H1 (cell line): ENCODE data around the gene WNT7A. TPM values are rescaled to one million over a fixed set of nuclear protein-coding genes. Genes with fewer than 3 reads are reported as not detected.

Experiments used
- JUND ChIP-seq: IDR thresholded peaks from 2 replicates; pipeline ENCODE4 v1.6.1; 2011; ENCODE audit warnings: mild to moderate bottlenecking, improper control_type of control experiment, low read length
- polyA plus RNA-seq, 7 experiments: library from polyadenylated mRNA; depleted of rRNA in 3 of 7; stranded (reverse) in 5 of 7; unstranded in 2 of 7; fragments of >200 nt in 5 of 7; fragments of 200-250 nt in 2 of 7; gene quantifications; 1 replicate in 5 of 7; 2 replicates in 1 of 7; 4 replicates in 1 of 7; pipeline versions ENCODE4 v1.2.1 to v1.2.3, GENCODE V29; 2011 to 2013; ENCODE audit warnings: missing spikeins in 2 of 7, mixed read lengths in 2 of 7
- total RNA-seq: library from RNA; stranded (reverse); fragmentation: NEBNext Ultra II Directional; extraction: Animal tissue kit (Norgen Biotek cat#: 25700); gene quantifications from 2 replicates; pipeline ENCODE4 v1.2.1, GENCODE V29; 2021
- TF ChIP-seq, protein P1 (sequence below): fragments of 300-600 bp; sonication (generic); IDR thresholded peaks from 2 replicates; pipeline ENCODE4 v1.7.1; 2012; ENCODE audit warnings: low read length, moderate library complexity, mild to moderate bottlenecking, inconsistent platforms; ENCODE audit not compliant: insufficient replicate concordance

WNT7A gene
- total and polyA plus RNA-seq, 2 of the 8 experiments (the other 6 are each of a cell fraction or from before 2014, with no cell fraction given): 0.02 TPM; not detected in 1

DNA sequence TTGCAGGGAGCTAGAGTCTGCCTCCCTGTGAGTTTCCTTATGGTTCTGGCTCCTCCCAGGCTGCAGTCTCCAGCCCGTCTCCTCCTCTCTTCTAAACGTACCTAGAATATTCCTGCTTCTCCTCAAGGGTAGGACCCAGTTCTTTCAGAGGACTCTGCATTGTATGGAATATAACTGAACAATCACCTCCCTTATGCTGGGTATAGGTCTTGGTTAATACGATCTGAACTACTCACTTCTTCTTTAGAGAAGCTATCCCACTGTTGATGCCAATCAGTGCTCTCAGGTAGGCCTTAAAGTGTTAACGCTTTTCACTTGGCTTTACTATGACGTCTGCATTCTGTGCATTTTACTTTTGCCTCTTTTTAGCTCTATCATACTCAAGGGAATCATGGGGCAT is 98.5 kb downstream of the WNT7A start (continued):
- TF ChIP-seq, protein P1, sequence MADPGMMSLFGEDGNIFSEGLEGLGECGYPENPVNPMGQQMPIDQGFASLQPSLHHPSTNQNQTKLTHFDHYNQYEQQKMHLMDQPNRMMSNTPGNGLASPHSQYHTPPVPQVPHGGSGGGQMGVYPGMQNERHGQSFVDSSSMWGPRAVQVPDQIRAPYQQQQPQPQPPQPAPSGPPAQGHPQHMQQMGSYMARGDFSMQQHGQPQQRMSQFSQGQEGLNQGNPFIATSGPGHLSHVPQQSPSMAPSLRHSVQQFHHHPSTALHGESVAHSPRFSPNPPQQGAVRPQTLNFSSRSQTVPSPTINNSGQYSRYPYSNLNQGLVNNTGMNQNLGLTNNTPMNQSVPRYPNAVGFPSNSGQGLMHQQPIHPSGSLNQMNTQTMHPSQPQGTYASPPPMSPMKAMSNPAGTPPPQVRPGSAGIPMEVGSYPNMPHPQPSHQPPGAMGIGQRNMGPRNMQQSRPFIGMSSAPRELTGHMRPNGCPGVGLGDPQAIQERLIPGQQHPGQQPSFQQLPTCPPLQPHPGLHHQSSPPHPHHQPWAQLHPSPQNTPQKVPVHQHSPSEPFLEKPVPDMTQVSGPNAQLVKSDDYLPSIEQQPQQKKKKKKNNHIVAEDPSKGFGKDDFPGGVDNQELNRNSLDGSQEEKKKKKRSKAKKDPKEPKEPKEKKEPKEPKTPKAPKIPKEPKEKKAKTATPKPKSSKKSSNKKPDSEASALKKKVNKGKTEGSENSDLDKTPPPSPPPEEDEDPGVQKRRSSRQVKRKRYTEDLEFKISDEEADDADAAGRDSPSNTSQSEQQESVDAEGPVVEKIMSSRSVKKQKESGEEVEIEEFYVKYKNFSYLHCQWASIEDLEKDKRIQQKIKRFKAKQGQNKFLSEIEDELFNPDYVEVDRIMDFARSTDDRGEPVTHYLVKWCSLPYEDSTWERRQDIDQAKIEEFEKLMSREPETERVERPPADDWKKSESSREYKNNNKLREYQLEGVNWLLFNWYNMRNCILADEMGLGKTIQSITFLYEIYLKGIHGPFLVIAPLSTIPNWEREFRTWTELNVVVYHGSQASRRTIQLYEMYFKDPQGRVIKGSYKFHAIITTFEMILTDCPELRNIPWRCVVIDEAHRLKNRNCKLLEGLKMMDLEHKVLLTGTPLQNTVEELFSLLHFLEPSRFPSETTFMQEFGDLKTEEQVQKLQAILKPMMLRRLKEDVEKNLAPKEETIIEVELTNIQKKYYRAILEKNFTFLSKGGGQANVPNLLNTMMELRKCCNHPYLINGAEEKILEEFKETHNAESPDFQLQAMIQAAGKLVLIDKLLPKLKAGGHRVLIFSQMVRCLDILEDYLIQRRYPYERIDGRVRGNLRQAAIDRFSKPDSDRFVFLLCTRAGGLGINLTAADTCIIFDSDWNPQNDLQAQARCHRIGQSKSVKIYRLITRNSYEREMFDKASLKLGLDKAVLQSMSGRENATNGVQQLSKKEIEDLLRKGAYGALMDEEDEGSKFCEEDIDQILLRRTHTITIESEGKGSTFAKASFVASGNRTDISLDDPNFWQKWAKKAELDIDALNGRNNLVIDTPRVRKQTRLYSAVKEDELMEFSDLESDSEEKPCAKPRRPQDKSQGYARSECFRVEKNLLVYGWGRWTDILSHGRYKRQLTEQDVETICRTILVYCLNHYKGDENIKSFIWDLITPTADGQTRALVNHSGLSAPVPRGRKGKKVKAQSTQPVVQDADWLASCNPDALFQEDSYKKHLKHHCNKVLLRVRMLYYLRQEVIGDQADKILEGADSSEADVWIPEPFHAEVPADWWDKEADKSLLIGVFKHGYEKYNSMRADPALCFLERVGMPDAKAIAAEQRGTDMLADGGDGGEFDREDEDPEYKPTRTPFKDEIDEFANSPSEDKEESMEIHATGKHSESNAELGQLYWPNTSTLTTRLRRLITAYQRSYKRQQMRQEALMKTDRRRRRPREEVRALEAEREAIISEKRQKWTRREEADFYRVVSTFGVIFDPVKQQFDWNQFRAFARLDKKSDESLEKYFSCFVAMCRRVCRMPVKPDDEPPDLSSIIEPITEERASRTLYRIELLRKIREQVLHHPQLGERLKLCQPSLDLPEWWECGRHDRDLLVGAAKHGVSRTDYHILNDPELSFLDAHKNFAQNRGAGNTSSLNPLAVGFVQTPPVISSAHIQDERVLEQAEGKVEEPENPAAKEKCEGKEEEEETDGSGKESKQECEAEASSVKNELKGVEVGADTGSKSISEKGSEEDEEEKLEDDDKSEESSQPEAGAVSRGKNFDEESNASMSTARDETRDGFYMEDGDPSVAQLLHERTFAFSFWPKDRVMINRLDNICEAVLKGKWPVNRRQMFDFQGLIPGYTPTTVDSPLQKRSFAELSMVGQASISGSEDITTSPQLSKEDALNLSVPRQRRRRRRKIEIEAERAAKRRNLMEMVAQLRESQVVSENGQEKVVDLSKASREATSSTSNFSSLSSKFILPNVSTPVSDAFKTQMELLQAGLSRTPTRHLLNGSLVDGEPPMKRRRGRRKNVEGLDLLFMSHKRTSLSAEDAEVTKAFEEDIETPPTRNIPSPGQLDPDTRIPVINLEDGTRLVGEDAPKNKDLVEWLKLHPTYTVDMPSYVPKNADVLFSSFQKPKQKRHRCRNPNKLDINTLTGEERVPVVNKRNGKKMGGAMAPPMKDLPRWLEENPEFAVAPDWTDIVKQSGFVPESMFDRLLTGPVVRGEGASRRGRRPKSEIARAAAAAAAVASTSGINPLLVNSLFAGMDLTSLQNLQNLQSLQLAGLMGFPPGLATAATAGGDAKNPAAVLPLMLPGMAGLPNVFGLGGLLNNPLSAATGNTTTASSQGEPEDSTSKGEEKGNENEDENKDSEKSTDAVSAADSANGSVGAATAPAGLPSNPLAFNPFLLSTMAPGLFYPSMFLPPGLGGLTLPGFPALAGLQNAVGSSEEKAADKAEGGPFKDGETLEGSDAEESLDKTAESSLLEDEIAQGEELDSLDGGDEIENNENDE: no peak
- no peak for TF ChIP-seq JUND
